ENCODE data around the gene VANGL1.
A peak's percentile ranks its signal among the peaks of the same experiment; 100 is the strongest.

VANGL1 gene

DNA sequence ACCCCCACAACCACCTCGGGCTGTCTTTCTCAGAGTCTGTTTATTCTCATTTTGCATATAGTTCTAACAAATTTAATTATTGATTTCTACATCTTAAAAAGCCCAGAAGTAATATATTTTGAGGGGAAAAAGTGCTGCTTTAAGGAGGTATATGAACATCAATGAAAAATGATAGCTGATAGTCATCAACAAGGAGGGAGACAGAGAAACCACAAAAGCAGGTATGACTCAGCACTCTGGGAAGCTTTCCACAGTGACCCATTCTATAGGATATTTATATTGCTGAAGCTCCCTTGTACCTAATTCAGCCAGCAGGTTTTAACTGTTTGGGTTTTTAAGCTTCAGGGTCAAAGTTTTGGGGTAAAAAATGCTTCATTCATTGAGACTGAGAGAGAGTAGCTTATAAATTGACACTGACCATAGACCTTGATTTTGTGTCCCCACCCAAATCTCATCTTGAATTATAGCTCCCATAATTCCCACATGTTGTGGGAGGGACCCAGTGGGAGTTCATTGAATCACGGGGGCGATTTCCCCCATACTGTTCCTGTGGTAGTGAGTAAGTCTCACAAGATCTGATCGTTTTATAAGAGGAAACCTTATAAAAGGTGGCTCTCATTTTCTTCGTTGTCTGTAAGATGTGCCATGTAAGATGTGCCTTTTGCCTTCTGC is 27.4 kb downstream of the VANGL1 start:
- DNase-seq (ENCODE audit: low spot score), result peak; percentile 36

- no peak for DNase-seq (ENCODE audit: low spot score)
Observed at GRCh38 chr1:115669886-115670285, 28.1 kb downstream of the VANGL1 start.

DNA sequence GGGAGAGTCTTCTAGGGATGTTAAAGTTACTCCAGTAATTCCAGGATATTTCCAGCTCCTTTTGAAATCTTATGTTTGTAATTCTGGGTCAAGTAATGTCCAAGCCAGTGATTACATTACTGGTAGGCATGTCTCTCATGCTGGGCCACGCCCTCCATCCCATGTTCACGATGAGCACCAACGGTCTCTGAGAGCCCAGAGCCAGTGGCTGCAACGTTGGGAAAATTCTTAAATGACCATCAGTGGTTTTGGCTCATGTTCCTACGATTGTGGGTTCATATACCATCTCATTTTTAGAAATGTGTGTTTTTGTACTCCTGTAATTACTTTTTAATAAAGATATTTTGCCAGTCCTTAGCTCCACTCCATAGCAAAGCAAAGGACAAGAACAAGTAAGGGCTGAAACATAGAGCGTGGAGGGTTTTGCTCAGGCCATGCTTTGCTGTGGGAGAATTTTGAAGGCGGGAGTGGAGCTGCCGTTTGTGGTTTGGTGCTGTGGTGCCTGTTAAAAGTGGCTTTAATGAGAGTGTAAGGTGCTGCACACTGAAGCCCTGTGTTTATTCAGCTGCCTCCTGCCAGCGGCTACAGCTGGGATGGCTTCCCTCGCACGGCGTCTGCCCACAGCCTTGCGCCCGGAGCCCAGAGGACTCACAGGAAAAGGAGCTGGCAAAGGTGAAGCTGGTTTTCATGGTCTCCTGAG is 28.9 kb downstream of the VANGL1 start:
- no peak for DNase-seq (ENCODE audit: low spot score)

GRCh38 chr1:115671176-115671934 is 29.6 kb downstream of the VANGL1 start:
- no peak for DNase-seq (ENCODE audit: low spot score)

DNA sequence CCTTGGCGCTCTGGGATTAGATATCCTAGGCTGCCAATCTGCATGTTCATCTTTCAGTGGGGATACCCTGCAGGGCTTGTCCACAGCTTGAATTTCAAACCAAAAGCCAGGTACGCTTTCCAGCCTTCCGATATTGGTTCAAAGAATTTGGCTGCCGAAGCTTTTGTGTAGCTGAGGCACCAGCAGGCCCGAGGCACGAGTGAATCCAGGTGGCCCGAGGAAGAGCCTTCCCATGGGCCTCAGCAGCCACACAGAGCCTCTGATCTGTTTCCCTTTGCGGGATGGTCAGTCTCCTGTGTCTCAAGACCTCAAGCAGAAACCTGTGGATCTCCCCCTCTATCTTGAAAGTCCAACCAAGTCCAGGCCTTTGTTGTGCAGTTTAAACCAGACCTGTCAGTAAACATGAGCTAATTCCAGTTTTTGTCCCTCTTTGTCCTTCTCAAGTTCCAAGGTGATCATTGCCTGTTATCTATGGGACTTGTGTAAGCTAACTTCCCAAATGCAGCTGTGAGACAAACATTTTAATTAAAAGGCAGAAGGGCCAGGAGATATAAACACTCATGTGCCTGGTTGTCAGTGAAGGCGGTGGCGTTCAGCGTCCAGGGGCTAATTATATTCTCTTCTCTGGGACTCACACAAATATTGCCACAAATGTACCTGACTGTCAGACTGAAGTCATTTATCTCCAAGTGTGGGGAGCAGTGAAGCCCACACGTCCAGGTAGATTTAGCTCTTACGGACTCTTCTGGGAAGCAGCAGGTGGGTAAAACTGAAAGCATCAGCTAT is 30.6 kb downstream of the VANGL1 start:
- DNase-seq (ENCODE audit: low spot score), result no peak

GRCh38 chr1:115676498-115677181 is 34.9 kb downstream of the VANGL1 start:
- no peak for DNase-seq (ENCODE audit: low spot score)

- no peak for DNase-seq (ENCODE audit: low spot score)
Observed at GRCh38 chr1:115677182-115677555, 35.4 kb downstream of the VANGL1 start.

DNA sequence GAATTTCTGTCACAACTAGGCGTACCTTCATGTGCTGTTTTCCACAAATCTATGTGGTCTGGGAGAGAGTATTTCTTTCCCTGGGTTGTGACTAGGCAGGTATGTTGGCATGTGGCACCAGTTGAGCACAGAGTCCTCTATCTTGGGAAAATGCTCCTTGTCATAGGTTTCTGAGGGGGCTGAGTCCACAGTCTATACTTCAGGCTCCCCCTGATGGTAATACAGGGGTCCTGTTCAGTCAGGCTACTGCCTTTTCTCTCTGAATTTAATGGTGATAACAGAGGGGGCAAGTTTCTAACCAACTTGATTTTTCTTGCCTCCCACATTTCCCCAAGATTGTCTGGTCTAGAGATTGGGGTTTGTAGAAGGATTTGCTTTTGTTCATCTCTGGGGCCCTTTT is 35.8 kb downstream of the VANGL1 start:
- DNase-seq (ENCODE audit: low spot score), result no peak

- DNase-seq (ENCODE audit: low spot score), result no peak
Observed at GRCh38 chr1:115678141-115678540, 36.4 kb downstream of the VANGL1 start.

- DNase-seq (ENCODE audit: low spot score), result peak; percentile 88
Observed at GRCh38 chr1:115679141-115679611, 37.4 kb downstream of the VANGL1 start.

DNA sequence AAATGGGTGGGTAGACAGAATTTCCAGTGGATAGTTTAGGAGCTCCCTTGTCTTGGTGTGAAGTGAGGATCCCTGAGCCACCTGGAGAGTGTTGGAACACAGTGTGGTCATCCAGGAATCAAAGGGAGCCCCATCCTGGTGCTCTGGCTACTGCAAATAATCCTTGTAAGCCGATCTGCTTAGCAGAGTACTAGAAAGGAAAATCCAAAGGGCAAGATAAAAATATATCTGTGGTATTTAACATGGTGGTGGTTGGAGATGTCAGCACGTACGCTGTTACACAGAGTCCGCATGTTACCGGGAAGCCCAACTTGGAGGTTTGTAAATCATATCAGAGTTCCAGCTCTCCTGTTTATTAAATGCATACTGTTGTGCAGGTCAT is 39.0 kb downstream of the VANGL1 start:
- no peak for DNase-seq (ENCODE audit: low spot score)

DNA sequence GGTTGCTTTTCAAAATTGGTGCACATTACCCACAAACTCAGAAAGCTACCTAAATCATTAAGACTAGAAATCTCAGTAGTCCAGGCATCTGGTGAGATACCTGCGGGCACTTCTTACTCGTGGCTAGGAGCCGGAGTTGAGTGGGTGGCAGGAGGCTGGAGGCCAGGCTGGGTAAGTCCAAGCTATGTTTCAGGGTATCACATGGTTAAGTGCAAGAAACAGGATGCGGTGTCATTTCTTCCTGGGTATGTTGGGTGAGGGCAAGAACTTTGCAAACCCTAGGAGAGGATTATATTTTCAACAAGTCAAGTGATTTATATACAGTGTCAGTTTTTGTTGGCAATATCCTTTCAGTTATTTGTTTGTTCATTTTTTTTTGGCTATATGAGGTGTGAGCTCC is 41.0 kb downstream of the VANGL1 start:
- no peak for DNase-seq (ENCODE audit: low spot score)

DNA sequence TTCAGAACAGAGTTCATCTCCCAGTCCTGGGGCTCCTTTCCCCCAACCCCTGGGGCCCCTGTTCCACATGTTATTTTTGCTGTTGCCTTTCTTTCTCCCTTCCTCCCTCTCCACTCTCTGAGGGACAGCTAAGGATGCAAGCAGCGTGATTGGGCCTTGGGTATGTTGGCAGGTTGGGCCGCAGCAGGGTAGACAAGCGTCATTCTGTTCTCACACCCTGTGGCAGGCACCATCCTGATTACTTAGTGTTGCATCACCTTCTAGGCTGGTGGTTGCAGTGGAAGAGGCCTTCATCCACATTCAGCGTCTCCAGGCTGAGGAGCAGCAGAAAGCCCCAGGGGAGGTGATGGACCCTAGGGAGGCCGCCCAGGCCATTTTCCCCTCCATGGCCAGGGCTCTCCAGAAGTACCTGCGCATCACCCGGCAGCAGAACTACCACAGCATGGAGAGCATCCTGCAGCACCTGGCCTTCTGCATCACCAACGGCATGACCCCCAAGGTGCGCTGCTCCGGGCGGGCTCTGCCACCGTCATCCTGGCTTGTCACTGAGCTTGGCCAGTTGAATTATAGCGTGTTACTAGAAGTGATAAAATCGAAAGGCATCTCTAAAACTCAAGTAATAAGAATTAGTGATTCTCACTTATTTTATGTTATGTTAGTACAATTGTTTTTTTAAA is 43.4 kb downstream of the VANGL1 start:
- DNase-seq (ENCODE audit: low spot score), result no peak

GRCh38 chr1:115687744-115688143 is 46.0 kb downstream of the VANGL1 start:
- no peak for DNase-seq (ENCODE audit: low spot score)

- DNase-seq (ENCODE audit: low spot score), result no peak
Observed at GRCh38 chr1:115690972-115691371, 49.2 kb downstream of the VANGL1 start.

DNA sequence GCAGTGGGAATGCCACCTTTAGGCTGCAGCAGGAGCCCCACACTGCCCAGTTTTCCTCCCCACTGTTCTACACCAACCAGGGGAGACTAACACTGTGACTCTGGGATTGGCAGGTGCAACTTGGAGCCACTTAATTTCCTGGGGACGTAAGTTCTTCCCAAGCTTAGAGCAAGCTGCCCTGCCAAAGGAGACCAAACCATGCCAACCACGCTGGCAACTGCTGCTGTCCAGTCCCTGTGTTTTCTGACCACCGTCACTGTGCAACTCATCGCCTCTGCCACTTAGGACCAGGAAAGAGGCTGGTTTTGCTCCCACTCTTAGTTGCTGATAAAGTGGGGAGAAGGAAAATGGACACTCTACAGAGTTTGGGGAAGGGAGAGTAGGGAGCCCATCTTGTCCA is 50.5 kb downstream of the VANGL1 start:
- DNase-seq (ENCODE audit: low spot score), result no peak

DNA sequence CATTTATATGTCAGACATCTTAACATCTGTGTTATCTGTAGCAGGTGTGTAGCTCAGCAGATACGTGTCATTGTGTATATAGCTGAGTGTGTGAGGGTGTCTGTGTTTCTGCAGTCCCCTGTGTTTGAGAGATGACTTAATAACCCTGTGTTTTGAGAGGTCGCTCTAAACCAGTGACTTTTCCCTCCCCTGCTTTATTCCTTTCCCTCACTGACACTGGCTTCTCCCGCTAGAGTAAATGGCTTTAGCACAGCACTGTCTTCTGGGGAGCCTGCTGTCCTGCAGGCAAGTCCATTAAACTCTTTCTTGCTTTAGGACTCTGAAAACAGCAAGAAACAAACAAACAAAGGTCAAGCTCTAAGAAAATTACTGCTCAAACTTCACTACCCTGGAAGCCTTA is 53.0 kb downstream of the VANGL1 start:
- no peak for DNase-seq (ENCODE audit: low spot score)

DNA sequence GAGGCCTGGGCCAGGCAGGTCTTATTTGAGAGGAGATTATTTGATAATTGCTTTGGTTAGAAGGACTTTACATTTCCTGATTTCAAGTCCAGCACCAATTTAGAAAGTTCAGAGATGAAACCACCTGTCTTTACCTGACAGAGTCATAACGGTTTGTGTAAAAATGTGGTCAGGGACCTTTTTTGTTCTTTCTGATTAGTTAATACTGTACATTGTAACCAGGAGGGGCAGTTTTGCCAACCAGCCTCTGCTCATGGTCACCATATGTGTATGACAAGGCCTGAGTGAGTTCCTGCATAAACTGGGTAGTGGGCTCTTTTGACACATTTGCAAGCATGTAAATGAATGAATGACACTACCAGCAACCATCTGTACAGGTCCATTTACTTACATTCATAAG is 55.8 kb downstream of the VANGL1 start:
- no peak for DNase-seq (ENCODE audit: low spot score)

- no peak for DNase-seq (ENCODE audit: low spot score)
Observed at GRCh38 chr1:115701090-115701489, 59.3 kb downstream of the VANGL1 start.

DNA sequence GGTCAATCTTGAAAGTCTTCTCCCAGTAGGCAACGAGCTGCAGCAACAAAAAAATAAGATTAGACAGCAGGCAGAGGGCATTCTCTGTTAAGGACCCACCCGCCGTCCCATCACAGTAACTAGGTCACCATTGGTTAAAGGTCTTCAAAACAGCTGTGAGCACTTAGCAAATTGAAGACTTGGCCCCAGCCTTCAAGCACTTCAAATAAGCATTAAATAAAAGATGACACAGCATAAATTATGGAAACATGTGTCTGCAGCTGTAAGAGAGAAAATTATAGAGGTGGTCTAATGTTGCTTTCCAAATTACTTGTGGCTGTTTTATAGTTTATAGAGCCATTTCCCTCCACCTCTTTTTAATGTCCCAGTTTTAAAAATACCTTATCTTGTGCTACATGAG is 61.2 kb downstream of the VANGL1 start:
- no peak for DNase-seq (ENCODE audit: low spot score)

All from AG08396 (cell line).